Mucosa of descending colon (tissue), 3 donors: Measurements from ENCODE around the gene TTC19. TPM values are rescaled to one million over a fixed set of nuclear protein-coding genes. Genes with fewer than 3 reads are reported as not detected.

Experiments used
- ATAC-seq: fragments of 200-7000 bp; cut with Tn5 transposase; one replicate; pipeline ENCODE4 v1.9.1; 2020; ENCODE audit warnings: mild to moderate bottlenecking, moderate library complexity
- DNase-seq, 3 donors: peaks; one replicate each; pipeline ENCODE4 v3.0.0-alpha.2; 2020
- H3K36me3 ChIP-seq: fragments of 200-600 bp; one replicate; pipeline ENCODE4 v1.8.0; 2021; ENCODE audit warnings: low read depth, mild to moderate bottlenecking
- H3K4me1 ChIP-seq: fragments of 200-600 bp; one replicate; pipeline ENCODE4 v1.8.0; 2021; ENCODE audit warnings: low read depth, mild to moderate bottlenecking
- H3K4me3 ChIP-seq: fragments of 200-600 bp; one replicate; pipeline ENCODE4 v1.8.0; 2021; ENCODE audit warnings: mild to moderate bottlenecking
- H3K9me3 ChIP-seq: fragments of 200-600 bp; one replicate; pipeline ENCODE4 v1.8.0; 2021; ENCODE audit warnings: mild to moderate bottlenecking
- intact Hi-C, 2 donors: fragments of 100-400 bp; cut with DNase I in 1 of 2; cut with micrococcal nuclease in 1 of 2; formaldehyde crosslinking; loops; one replicate each; pipeline versions ENCODE4 v1.11.0 to v1.11.1; 2022; cut with DNase I, micrococcal nuclease
- total RNA-seq, 3 donors: library from RNA; stranded (reverse); fragmentation: NEBNext Ultra II Directional in 2 of 3; extraction: Animal tissue kit (Norgen Biotek cat#: 25700) in 2 of 3; gene quantifications; one replicate each; pipeline versions ENCODE4 v1.2.1 to v1.2.4, GENCODE V29; 2021 to 2023
- TF ChIP-seq, protein P1 (sequence below): fragments of 200-600 bp; IDR thresholded peaks from one replicate; pipeline ENCODE4 v1.8.0; 2022; ENCODE audit warnings: antibody characterized with exemption, mild to moderate bottlenecking
- donor health status: DM: no; HTN: no; CAD: no; lungs with moderate emphysema.
- donor health status: DM: no; HTN: no; CAD: no.
- donor health status: DM: no; HTN: yes; CAD: no.

Gene TTC19
- total RNA-seq, 3 donors from 2014 or later = 32.5 to 52.2 (median 41.9) TPM

DNA sequence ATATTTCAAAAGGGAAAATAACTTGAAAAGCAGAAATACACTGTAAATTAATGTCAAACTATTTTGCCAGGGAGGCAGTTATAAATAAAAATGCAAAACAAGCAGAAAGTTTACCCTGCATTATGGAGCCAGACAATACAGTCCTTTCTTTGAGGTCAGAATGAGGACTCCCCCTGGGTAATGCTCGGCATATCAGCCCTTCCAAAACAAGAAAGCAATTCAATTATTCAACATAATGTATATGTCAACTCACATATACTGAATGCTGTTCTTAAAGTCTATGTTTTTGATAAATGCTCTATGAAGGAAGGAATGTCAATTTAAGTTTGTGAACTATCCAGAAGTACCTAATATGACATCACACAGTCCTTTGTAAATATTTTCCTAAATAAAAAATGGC, 72.4 kb downstream of the TTC19 start:
- intact Hi-C loops = no loop called here
- no peak overlapping the region for H3K4me3 ChIP-seq
- no peaks in the 10 kb centered on the region for H3K9me3 ChIP-seq
- DNase-seq (no peak), ATAC-seq (no peak)
- no peaks in the 10 kb centered on the region for H3K36me3 ChIP-seq
- TF ChIP-seq, protein P1, sequence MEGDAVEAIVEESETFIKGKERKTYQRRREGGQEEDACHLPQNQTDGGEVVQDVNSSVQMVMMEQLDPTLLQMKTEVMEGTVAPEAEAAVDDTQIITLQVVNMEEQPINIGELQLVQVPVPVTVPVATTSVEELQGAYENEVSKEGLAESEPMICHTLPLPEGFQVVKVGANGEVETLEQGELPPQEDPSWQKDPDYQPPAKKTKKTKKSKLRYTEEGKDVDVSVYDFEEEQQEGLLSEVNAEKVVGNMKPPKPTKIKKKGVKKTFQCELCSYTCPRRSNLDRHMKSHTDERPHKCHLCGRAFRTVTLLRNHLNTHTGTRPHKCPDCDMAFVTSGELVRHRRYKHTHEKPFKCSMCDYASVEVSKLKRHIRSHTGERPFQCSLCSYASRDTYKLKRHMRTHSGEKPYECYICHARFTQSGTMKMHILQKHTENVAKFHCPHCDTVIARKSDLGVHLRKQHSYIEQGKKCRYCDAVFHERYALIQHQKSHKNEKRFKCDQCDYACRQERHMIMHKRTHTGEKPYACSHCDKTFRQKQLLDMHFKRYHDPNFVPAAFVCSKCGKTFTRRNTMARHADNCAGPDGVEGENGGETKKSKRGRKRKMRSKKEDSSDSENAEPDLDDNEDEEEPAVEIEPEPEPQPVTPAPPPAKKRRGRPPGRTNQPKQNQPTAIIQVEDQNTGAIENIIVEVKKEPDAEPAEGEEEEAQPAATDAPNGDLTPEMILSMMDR = no peak
- no peaks in the 10 kb centered on the region for H3K4me1 ChIP-seq

- intact Hi-C loops = no loop called here
- TF ChIP-seq, protein P1 = no peak
Measured at GRCh38 chr17:16073845-16074244, 74.2 kb downstream of the TTC19 start.

DNA sequence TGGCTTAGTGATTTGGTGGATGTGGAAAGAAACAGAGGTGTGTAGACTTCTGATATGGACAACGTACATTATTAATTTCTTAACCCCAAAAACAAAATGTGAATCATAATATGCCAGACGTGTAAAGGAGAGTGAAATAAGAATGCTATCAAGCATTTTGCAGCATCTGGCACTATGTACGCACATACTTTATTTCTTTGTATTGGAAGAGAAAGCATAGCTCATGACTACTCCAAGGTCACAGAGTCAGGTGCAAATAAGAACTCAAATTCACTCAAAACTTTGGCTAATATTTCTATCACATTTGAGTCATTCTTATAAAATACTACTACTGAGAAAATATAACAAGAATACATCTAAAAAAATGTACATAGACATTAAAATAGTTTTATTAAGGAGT, 74.8 kb downstream of the TTC19 start:
- ATAC-seq (no peak), DNase-seq (no peak)
- no peaks in the 10 kb centered on the region for H3K4me1 ChIP-seq
- intact Hi-C loops = no loop called here
- no peak overlapping the region for H3K4me3 ChIP-seq
- H3K36me3 ChIP-seq = peaks cover 7% of the 10 kb centered on the region
- TF ChIP-seq, protein P1 = no peak
- H3K9me3 ChIP-seq = no peaks in the 10 kb centered on the region

More at GRCh38 chr17:16073845-16074244, 74.2 kb downstream of the TTC19 start:
- ATAC-seq = no peak
- peaks cover under 1% of the 10 kb centered on the region for H3K36me3 ChIP-seq
- H3K9me3 ChIP-seq = no peaks in the 10 kb centered on the region
- H3K4me3 ChIP-seq = no peak overlapping the region
- no peaks in the 10 kb centered on the region for H3K4me1 ChIP-seq
- no peak for DNase-seq

DNA sequence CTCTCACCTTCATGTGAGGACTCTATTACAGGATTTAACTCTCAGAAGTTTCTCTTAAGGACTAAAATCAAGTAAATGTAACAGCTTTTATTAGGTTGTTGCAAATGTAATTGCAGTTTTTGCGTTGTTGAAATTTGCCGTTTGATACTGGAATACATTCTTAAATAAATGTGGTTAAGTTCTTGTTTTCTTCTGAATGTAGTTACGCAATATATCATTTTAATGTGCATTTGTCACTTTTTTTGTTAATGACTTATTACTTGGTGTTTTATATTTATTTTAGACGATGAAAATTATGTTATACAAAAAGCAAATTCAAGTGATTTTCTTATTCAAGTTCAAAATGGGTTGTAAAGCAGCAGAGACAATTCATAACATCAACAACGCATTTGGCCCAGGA, 76.3 kb downstream of the TTC19 start:
- intact Hi-C loops = no loop called here
- DNase-seq (no peak), ATAC-seq (no peak)
- no peaks in the 10 kb centered on the region for H3K9me3 ChIP-seq
- TF ChIP-seq, protein P1 = no peak
- no peak overlapping the region for H3K4me3 ChIP-seq
- peaks cover 7% of the 10 kb centered on the region for H3K36me3 ChIP-seq
- H3K4me1 ChIP-seq = no peaks in the 10 kb centered on the region

Other genes starting within 250 kb of the TTC19 start
- gene ADORA2B, start 54.7 kb upstream of the TTC19 start, total RNA-seq = 10 to 100 TPM; 11.9 to 32.9 (median 24.4) TPM
- gene ZSWIM7, start 120 bp upstream of the TTC19 start, total RNA-seq = 10 to 100 TPM; 17.3 to 32.1 (median 26.0) TPM
- gene NCOR1, start 215.7 kb downstream of the TTC19 start, total RNA-seq = 100 to 1,000 TPM; 196 to 238 (median 227) TPM
- 10 to 100 TPM; 28.2 to 51.8 (median 49.8) TPM for gene PIGL, start 217.4 kb downstream of the TTC19 start, total RNA-seq